ENCODE results near the gene FBXW11.
A peak's percentile ranks its signal among the peaks of the same experiment; 100 is the strongest.
"Not testable (repeated sequence)": the region's sequence is repeated elsewhere in the genome, so short reads cannot be mapped to it uniquely, and the experiment has no call there.

The FBXW11 gene

DNA sequence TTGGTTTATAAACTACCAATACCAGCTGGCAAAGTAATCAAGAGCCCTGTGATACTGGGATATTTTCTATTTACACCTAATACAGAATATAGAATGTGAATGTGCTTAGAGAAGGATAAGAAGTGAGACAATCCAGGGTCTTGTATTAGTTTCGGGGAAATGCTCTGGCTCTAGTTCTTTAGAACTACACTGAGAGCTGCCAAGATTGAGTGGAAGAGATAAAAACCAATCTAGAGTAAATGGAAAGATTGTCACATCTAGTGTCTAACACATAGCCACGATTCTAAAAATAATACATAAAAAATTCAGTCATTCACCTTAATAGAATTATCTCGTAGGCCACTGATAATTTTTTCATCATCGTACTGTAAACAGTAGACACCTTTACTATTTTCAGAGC lies 115.3 kb downstream of the FBXW11 start:
- no peak for DNase-seq (ENCODE audit: low read depth, low spot score)
- no peak overlapping the region for H3K27ac ChIP-seq

DNA sequence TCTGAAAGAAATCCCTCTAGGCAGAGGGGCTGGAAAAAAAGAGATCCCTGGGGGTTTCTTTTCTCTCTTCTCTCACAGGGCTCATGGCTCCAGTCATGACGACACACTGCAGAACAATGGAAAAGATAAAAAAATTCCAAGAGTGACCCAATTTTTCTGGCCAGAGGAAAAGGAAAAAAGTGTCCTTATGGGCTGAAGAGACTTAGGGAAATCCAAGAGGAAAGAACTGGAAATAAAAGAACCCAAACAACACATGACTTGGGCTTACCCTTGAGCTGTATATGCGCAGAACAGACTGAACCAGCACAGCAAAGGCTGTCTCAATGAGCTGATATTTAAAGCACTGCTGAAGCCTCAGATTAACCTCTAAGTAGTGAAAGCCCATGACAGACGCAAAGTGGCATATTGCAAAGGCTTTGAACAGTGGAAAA lies 118.4 kb downstream of the FBXW11 start:
- H3K27ac ChIP-seq = no peak overlapping the region
- DNase-seq (ENCODE audit: low read depth, low spot score) = no peak

DNA sequence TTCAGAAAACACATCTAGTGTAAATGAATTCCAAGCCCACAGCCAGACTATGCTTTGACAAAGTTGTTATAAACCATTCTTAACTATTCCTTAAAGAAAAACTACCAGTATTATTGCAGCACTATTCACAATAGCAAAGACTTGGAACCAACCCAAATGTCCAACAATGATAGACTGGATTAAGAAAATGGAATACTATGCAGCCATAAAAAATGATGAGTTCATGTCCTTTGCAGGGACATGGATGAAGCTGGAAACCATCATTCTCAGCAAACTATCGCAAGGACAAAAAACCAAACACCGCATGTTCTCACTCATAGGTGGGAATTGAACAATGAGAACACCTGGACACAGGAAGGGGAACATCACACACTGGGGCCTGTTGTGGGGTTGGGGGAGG lies 120.4 kb downstream of the FBXW11 start:
- not testable (repeated sequence) for H3K27ac ChIP-seq; DNase-seq (ENCODE audit: low read depth, low spot score)

DNA sequence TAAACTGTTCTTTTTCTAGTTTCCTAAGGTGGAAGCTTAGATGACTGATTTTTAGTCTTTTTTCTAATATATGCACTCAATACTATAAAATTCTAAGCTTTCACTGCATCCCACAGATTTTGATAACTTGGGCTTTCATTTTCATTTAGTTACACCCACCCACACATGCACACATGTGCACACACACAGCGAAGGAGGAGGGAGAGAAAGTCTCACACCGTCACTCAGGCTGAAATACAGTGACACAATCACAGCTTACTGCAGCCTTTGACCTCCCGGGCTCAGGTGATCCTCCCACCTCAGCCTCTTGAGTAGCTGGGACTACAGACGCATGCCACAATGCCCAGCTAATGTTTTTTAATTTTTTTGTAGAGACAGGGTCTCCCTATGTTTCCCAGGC lies 124.3 kb downstream of the FBXW11 start:
- no peak overlapping the region for H3K27ac ChIP-seq
- DNase-seq (ENCODE audit: low read depth, low spot score) = no peak

DNA sequence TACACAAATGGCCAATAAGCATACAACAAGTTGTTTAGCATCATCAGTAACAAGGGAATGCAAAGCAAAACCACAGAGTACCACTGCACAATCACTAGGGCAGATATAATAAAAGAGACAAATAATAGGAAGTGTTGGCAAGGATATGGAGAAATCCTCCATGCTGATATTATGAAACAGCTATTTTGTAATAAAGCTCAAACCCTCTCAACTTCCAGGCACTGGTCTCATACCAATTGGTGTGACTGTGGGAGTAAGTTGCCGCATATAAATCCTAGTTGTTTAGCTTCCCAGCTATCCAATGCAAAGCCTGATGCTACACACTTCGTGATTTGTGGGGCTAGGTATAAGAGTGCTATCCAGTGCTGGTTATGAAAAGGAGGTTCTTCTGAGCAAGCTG lies 132.2 kb downstream of the FBXW11 start:
- no peak overlapping the region for H3K27ac ChIP-seq
- no peak for DNase-seq (ENCODE audit: low read depth, low spot score)

DNA sequence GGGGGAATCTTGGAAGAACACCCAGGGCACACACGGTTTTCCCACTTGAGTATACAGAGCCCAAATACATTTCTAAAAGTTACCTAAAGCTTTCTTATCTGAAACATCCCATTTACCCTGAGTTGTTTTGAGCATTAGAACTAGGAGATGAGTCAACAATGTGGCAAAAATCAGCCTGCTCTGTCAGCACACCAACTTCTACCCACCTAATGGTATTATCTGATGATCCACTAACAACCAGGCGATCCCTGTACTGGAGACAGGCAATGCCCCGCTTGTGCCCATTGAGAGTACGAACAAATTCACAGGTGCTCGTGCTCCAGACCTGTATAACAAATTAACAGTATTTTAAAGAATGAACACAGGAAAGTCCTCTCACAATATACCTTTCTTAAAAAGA lies 133.8 kb downstream of the FBXW11 start:
- no peak overlapping the region for H3K27ac ChIP-seq
- DNase-seq (ENCODE audit: low read depth, low spot score) = no peak

DNA sequence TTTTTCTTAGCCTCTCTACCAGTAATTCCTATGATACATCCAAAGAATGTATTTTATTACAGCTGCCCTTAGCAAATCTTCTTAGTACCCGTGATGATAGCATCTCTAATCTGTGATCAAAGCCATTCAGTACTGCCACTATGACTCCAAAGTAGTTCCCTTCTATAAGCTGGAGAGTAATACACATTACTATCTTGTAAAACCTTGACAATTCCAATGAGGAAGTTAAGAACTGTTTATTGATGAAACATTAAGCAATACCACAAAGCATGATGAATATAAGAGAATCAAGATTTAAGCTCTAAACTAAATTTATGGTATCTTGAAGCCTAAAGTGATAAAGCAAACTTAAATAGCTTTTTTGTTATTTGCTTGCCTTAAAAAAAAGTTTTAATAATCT lies 134.7 kb downstream of the FBXW11 start:
- DNase-seq (ENCODE audit: low read depth, low spot score) = no peak
- no peak overlapping the region for H3K27ac ChIP-seq

DNA sequence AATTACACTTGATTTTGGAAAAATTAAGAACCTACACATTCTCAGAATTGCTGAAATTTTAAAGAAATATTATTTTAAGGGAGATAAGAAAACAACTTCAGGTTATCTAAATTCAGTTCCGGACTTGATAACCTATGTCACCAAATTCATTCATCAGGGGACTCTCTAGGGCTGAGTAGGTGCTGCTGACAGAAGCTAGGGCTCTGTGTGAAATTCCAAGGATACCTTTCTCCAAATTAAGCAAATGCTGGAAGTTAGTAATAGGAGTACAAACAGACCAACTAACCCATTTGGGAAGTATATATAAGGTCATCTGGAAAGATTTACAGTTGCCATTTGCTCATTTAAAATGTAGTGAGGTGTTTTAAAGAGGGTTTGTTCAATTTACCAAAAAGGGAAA lies 136.5 kb downstream of the FBXW11 start:
- DNase-seq (ENCODE audit: low read depth, low spot score) = no peak
- H3K27ac ChIP-seq = no peak overlapping the region

DNA sequence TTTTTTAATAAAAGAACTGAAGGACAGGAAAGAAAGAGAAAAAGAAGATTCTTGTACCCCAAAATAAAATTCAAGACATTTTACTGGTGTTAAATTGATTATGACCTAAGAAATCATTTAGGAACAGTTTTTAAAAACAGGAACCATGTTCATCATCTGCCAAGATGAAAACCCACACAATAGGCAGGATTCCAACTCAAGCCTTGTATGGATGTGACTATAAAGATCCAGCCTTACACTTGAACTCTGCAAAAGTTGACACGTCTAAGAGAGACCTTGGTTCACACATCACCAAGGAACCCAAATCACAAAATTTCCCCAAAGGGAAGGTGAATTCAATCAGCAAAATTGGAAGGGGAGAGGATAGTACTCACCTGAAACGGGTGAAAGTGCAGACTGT lies 138.2 kb downstream of the FBXW11 start:
- no peak for DNase-seq (ENCODE audit: low read depth, low spot score)
- H3K27ac ChIP-seq = no peak overlapping the region

DNA sequence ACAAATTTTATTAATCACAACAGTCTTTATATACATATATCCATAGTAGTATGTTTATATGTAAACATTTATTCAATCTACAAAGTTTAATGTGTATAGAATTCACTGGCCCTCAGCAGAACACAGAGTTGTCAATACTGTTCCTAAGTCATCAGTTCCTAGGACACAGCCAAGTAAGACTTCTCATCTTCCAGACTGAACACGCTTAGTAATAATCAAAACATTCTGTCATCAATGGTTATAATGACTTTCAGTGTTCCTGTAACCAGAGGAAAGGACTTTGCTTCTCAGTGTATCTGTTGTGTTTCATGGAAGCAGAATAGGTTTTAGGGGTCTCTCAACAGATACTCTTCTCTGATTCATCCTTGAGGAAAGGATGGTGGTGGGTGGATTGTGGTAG lies 138.7 kb downstream of the FBXW11 start:
- H3K27ac ChIP-seq = no peak overlapping the region
- no peak for DNase-seq (ENCODE audit: low read depth, low spot score)

DNA sequence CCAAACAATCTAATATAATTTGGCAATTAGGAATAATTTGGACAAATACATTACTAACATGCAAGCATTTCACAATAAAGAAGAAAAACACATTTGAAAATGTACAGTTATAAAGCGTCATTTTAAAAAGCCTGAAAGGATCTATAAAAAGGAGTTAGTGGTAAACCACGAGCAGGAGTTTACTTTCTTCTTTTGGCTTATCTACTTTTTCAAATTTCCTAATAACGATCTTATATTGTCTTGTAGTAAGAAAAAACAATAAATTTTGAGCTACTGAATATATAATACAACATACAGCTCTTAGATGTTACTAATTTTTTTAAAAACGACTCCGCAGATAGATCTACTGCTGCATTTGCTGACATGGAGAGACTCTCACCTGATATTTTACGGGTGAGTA lies 141.0 kb downstream of the FBXW11 start:
- no peak overlapping the region for H3K27ac ChIP-seq
- DNase-seq (ENCODE audit: low read depth, low spot score) = no peak

DNA sequence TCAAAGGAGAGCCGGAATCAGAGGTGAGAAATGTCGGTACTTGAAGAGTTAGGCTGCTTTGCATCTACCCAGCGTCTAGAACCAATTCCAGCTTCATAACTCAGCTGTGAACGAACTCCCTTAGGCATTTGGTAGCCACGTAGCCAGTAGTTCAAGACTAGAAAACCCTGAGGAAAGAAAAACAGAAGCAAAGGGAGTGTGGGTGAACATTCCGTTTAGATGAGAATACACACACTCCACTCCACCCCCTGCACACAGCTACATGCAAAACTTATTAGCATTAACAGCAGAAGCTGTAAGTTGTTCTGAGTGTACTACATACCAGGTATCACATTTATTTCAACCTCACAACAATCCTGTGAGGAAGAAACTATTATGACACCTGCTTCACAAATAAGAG lies 142.5 kb downstream of the FBXW11 start:
- H3K27ac ChIP-seq = peak overlapping the region; percentile 12

DNA sequence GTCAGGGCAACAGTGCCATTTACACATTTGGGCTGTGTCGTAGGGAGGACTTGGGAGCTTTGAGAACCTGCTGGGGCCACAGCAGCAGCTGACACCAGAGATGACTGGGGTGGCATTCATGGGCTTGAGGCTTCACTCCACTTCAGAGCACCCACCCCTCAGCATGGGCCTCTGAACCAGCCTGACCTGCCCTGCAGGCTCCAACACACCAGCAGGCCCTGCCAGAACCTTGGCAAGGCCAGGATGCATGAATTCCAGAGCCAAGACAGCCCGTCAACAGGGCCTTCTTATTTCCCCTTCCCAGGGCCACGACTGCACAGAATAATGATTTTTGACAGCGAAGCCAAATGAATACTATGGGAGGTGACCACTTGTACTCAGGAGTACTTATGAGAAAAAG lies 143.8 kb downstream of the FBXW11 start:
- DNase-seq (ENCODE audit: low read depth, low spot score) = no peak
- H3K27ac ChIP-seq = no peak overlapping the region

More for the DNA sequence above, 142.5 kb downstream of the FBXW11 start:
- DNase-seq (ENCODE audit: low read depth, low spot score) = no peak

DNA sequence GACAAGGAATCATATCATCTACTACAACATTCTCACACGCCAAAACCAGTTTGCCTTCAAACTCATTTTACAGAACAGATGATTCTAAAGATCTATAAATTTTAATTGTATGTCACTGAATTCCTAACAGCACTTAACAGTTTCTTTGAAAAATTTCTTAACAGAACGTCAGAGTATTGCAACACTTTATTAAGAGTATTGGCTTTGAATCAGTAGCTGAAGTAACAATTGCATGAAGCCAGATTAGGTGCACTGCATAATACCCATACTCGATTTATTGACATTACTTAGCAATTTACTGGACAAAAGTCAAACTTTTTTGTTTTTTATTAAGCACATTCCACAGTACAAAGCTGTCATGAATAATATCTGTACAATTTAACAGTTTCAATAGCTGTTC lies 145.1 kb downstream of the FBXW11 start:
- H3K27ac ChIP-seq = no peak overlapping the region
- no peak for DNase-seq (ENCODE audit: low read depth, low spot score)

DNA sequence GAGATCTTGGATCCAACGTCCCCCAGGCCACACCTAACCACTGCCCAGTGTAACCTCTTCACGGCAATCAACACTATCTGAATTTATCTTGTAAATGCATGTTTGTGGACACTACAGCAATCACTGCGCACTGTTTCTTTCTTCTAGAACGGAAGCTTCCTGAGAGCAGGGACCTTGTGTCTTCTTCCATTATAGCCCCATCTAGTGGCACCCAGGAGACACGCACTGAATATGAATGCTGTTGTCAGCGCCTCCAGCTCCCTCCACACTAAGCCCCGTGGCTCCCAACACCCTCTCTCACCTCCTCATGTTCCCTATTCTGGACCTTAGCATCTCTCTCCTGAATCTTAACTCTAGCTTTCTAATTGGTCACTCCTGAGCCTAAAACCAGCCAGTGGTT lies 148.1 kb downstream of the FBXW11 start:
- H3K27ac ChIP-seq = no peak overlapping the region
- DNase-seq (ENCODE audit: low read depth, low spot score) = no peak

DNA sequence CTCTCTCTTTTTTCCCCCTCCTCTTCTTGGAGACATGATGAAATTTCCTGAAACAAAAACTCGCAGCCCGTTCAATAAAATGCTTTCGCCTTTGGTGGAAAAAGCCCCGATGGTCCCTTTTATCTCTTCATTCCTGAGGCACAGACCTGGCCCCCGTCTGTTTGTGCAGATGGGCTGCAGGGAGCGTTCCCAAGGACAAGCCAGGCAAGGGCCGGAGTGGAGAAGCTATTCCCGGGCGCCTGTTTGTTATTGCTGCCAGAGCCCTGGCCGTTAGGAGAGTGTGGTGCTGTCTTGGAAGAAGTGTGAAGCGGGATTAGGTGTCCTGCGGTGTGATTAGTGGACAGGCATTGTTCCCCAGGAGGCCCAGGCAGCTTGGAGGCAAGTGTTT lies 149.0 kb downstream of the FBXW11 start:
- no peak overlapping the region for H3K27ac ChIP-seq
- DNase-seq (ENCODE audit: low read depth, low spot score) = no peak

DNA sequence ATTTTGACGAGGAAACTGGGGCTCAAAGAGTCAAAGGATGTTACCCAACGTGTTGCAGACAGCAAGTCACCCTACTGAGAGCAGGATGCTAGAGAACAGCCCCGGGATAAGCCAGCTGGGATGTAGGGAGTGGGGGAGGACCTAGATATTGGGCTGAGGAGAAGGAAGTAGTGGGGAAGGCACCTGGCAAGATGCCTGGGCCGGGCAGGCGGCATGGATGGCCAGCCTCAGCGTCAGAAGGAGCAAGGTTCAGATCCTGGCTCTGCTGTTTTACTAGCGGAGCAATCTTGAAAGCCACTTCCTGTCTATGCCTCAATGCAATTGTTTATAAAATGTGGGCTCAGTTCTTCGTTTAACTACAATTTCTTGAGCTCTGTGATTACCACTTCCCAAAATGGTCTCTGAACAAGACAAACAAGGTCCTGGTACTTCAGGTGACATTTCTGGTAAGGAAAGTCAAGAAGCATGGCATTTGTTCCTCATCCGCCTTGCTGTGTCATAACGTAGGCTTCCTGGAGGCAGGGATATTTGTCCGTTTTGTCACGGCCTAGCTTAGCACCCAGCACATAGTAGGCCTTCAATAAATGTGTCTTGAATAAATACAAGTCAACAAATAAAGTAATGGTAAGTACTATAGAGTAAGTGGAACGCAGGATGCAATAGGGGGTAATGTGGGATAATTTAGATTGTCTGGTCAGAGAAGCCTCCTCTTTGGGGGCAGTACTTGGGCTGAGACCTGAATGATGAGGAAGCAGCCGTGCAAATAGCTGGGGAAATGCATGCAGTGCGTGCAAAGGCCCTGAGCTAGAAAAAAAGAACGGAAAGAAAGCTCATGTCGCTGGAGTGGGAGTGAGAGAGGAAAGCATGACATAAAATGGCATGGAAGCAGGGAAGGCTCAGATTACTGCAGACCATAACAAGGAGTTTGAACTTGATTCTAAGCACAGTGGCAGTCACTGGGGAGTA lies 150.4 kb downstream of the FBXW11 start:
- no peak for DNase-seq (ENCODE audit: low read depth, low spot score)
- no peak overlapping the region for H3K27ac ChIP-seq

DNA sequence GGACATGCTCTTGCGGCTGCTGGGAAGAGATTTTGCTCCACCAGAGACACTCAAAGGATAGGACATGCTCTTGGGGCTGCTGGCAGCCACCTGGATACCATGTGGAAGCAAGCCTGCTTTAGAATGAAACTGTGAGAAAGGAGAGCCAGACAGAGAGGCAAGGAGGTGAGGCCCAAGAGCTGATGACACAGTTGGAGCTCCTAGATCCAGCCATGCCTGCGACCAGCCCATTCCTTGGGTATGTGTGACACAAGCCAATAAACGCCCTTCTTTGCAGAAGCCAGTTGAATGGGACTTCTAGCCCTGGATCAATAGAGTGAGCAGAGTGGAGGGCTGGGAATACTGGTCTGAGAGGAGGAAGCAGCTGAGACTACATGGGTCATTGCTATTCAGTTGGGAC lies 151.2 kb downstream of the FBXW11 start:
- DNase-seq (ENCODE audit: low read depth, low spot score) = no peak
- H3K27ac ChIP-seq = no peak overlapping the region

DNA sequence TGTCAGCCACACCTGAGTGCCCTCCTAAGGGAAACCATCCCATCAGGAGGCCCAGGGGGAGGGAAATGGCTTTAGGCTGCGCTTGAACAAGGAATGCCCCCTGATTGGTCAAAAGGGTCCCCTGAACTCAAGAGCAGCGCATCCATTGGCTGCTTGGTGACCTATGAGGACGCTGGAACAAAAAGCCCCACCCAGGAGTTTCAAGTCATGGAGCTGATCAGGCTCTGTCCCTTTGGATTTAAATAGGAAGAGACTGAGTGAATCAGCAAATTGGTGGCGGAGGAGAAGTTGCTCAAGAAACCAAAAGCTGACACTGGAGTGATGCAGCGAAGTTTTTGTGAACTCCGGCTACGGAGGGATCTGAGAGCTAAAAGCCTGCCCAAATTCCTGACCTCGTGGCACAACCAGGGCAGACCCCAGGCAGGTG lies 154.2 kb downstream of the FBXW11 start:
- no peak for DNase-seq (ENCODE audit: low read depth, low spot score)

DNA sequence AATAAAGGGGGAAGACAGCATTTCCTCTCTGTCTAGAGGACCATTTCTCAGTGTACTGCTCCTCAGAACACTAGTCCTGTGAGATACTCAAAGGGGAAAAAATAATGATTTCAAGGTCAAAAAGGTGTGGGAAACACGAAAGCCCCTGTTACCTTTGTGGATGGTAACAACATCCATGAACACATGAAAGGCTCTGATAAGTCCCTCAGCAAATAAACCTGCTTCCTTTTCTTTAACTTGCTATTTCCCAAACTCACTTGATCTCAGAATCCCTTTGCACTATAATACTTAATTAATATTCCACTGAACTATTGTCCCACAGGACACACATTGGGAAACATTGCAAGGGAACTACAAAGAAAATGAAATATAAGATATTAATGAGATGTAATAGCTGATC lies 155.2 kb downstream of the FBXW11 start:
- no peak overlapping the region for H3K27ac ChIP-seq
- no peak for DNase-seq (ENCODE audit: low read depth, low spot score)

More for the DNA sequence above, 154.2 kb downstream of the FBXW11 start:
- no peak overlapping the region for H3K27ac ChIP-seq

DNA sequence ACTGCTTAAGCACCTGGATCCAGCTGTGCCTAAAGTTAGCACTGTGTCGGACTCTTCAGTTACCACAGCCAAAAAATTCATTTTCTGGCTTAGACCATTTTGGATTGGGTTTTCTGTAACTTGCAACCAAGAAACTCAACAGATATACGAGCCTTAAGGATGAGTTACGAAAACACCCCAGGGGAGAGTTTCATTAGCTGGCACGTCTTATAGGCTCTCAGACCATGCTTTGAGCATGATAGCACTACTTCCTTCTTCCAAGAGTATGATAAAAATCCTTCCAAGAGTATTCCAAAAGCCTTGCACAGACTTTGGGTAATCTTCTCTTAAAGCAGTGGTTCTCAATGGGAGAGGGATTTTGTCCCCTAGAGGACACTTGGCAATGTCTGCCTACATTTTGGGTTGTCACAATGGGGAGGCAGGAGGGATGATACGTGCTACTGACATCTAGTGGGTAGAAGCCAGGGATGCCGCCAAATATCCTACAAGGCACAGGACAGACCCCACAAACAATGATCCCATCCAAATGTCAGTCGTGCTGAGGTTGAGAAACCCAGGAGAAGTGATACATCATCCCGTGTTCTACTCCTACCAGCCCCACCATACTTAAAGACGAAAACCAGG lies 156.0 kb downstream of the FBXW11 start:
- no peak for DNase-seq (ENCODE audit: low read depth, low spot score)
- H3K27ac ChIP-seq = no peak overlapping the region

All from epithelial cell of prostate (primary cell).